Measurements from ENCODE around the gene SMG6.

Gene SMG6

DNA sequence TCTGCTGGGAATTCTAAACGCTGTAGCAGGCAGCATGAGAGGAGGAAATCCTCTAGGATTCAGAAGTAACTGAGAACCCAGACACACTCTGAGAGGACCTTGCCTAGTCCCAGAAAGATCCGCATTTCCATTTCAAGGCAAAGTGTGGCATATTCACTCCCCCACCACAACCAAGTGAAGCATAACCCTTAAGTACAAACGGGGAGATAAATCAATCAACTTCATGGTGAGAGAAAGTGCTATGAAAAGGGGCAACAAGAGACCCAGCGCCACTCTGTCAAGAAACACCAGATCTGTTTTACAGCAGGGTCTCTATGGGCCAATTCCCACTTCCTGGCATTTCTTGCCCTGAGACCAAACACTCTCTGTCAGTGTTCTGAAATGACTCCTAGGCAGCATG lies 68.3 kb downstream of the SMG6 start:
- no peak for DNase-seq (ENCODE audit: low read depth)

DNA sequence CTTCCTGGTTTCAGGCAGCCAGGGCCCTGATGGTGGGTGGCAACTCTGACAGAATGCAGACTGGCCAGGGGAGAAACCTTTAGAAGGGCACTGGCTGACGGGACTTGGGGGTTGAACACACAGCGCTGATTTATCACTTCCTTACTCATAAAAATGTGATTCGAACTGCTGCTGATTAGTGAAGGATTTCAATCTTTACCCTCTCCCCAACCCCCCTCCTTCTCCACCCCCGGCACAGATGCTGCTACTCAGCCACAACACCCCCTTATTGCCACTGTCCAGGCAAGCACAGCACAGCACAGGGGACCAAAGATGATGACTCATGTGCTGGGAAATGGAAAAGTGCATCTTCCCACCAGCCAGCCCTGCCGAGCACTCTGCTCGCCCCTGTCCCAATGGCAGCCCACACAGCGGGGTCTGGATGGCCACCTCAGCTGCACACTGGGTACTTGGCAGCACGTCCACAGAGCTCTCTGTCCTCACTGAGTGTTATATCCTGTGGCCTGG lies 70.1 kb downstream of the SMG6 start:
- DNase-seq (ENCODE audit: low read depth) = no peak

DNA sequence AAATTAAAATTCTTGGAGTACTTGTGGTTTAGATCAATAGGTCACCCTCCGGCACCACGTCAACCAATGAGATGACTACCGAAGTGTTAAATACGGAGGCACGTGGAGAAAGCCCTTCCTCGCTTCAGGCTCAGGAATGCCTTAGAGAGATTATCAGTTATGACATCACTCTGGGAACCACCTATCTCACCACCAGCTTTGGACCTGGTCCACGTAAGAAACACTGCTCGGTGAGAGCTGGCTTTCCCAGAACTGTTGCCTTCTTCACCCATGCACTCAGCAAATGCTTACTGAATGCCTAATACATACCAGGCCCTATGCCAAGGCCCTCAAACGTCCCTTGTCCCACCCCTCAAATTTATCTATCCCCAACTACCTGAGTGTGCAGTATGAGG lies 71.3 kb downstream of the SMG6 start:
- peak; percentile 94 for DNase-seq (ENCODE audit: low read depth)

DNA sequence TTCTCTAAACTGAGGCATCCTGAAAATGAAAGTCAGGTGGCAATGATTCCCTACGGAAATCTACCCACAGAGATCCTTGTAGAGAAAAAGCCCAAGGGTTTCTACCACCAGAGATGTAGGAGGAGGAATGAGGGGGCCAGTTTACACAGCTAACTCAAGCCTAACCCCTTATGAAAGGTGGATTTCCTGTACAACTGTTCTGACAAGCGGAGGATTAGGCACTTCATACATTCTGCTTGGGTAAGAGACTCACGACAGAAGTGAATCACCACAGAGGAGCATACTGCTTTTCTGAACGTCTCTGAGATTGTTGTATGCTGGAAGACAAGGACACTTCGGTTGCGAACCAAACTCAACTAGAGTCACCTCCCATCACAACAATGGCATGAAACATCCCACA lies 72.7 kb downstream of the SMG6 start:
- no peak for DNase-seq (ENCODE audit: low read depth)

DNA sequence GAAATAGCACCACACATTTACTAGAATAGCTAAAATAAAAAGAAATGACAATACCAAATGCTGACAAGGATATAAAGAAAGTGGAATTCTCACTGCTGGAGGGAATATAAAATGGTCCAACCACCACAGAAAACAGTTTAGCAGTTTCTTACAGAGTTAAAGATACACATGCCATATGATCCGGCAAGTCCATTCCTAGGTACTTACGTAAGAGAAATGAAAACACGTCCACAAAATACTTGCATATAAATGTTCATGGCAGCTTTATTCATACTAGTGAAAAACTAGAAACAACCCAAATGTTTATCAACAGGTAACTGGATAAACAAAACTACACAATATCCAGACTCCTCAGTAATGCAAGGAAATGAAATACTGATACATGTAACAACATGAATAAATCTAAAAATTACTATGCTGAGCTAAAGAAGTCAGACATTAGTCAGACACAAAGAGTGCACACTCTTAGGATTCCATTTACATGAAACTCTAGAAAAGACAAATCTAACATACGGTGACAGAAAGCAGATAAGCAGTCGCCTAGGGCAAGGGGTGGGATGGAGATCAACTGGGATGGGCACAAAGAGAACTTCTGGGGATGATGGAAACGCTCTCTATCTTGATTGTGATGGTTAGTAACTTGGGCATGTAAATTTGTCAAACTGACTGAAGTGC lies 76.4 kb downstream of the SMG6 start:
- no peak for DNase-seq (ENCODE audit: low read depth)

DNA sequence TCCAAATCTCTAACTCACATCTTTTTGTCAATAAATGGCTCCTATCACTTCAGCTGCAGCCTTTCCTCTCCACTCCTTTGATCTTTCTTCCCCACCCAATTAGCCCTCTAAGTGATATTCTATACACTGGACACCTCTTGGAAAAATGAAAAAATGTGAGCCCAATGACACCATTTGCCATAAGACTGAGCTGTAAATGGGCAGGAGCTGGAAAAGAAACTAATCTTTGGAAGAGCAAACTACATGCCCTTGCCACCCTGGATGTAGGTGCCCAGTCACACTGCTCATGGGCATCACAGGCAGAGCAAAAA lies 80.0 kb downstream of the SMG6 start:
- DNase-seq (ENCODE audit: low read depth) = no peak

GRCh38 chr17:2222901-2223616 lies 80.5 kb downstream of the SMG6 start:
- no peak for DNase-seq (ENCODE audit: low read depth)

GRCh38 chr17:2222301-2222700 lies 81.3 kb downstream of the SMG6 start:
- no peak for DNase-seq (ENCODE audit: low read depth)

GRCh38 chr17:2218426-2218825 lies 85.2 kb downstream of the SMG6 start:
- DNase-seq (ENCODE audit: low read depth) = no peak

DNA sequence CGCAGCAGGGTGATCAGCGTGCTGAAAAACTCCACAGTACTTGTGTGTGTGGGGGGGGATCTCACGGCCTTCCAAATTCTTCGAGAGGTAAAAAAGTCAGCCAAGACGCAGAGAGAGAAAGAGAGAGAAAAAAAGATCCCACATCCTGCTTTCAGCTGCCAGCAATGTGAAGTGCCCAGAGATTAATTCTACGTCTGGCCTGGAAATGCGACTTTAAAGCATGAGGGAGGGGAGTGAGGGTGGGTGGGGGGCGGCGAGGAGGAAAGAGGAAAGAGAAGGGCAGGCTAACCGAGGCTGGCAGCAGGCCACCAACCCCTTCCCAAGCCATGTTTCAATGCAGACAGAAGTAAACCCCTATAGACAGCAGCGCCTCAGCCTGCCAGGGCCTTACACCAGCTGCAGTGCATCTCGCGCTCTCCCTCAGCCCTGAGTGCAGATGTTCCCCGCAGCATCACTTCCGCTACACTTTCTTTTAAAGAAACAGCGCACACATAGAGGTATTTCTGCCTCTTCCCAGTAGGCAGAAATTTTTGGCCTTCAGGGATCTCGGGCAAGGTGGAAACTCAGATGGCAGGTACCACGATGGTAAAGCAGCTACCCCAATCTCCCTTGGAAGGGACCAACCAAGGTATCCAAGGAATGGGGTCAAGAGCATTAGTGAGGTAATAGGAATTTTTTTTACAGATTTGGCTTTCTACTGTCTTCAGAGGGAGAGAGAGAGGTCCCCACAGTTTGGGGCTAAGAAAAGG lies 87.8 kb downstream of the SMG6 start:
- peak; percentile 83 for DNase-seq (ENCODE audit: low read depth)

DNA sequence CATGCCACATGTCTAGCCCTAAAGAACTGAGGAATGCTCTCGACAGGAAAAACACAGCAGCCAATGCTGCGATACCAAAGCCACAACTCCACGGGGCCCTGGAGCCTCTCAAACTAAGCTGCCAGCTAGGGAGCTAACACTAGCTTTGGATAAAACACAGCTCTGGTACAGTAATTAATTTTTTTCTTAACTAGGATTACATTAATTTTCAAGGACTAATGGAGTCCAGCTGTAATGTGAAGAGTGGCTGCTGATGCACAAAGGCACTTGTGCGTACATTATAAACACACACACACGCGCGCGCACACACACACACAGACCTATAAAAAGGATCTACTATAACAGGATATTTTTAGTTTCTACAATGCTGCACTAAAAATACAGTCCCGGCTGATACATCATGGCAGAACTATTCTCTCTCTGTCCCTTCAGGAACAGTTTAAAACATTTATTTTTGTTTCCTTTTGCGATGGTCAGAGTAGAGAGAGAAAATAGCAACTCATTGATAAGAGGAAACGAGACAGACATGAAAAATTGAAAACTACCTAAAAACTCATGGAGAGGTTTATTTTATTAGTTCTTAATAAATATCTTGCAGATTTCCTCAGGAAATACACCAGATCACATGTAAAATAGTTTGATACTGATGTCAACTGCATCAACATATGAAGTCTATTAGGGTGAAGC lies 88.5 kb downstream of the SMG6 start:
- no peak for DNase-seq (ENCODE audit: low read depth)

GRCh38 chr17:2214047-2214928 lies 89.3 kb downstream of the SMG6 start:
- DNase-seq (ENCODE audit: low read depth) = peak; percentile 75

DNA sequence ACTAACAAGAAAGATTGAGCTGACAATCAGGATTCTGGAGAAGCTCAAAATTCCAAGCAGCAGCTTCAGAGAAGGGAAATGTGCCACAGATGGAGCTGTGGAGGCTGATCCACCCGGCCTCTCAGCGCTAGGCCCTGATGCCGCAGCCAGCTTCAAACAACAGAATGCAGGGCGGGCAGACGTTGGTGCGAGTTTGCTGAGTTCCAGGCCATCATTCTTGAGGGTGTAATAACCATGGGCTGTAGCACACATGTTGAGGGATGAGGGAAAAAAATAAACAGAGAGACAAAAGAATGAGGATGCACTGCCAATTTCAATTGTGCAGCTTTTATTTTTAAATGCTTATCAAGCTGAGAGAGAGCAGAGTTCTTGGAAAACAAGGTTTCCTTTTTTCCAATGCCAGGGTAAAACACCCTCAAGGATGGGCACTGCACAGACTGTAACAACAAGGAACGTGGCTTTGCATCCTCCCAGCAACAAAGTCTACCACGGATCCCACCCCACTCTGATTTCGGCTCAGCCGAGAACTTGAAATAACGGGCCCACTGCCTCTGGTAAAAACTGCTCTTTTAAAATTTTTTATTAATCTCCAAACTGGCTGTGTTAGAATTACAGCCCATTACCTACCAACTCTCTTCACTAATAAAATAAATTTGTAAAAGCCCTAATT lies 90.2 kb downstream of the SMG6 start:
- DNase-seq (ENCODE audit: low read depth) = no peak

DNA sequence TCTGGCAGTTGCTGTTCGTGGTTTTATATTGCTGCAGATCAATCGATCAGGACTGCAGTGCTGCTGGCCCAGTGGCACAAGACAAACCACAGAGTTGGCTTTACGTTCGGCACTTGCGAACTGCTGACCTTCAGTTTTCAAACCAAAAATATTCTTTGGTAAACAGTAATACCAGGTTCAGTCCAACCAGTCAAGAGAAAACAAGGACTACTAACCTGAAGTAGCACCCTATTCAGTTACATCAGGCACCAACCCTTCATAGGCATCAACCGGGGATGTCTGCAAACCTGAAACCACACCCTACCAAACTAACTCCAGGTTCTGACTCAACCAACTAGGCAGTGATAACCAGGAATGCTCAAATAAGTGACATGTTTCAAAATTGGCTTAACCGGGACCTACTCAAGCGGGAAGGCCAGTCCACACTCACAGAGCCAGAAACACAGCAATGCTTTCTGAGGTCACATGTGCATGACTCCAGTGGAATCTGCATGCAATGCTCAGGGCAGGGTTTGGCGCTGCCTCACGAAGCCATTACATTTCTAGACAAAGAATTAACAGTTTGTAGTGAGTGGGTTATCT lies 91.1 kb downstream of the SMG6 start:
- DNase-seq (ENCODE audit: low read depth) = peak; percentile 87

DNA sequence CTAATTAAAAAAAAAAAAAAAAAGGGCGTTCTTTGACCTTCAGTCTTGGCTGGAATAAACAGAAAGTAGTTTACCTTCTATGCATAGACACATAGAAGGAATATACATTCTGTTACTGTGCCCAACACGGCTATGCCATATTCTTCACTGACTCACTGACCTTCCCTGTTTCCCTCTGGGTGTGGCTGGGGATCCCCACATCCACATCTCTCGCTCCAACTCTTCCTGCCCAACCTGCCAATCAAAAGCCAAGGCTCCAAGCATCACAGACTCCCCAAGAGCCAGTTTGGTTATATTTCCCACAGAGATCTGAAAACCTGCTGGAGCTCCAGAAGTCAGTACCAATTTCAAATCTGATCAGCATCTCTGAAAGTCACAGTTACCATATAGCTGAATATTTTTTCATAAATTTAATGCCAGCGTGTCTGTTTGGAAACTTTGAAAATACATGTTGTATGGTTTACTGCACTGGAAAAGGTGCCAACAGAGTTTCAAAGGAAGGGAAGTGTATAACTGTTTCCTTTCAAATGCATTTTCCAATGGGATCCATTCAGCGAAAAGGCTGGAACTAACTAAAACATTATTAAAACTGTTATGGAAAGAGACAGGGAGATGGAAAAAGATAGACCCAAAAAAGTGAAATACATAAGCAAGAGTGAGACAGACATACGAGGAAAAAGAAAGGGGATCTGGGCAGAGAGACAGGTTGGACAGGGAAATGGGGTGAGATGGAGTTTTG lies 91.8 kb downstream of the SMG6 start:
- no peak for DNase-seq (ENCODE audit: low read depth)

- DNase-seq (ENCODE audit: low read depth) = no peak
These were observed 92.9 kb downstream of the SMG6 start for GRCh38 chr17:2210726-2211125.

- no peak for DNase-seq (ENCODE audit: low read depth)
These were observed 95.6 kb downstream of the SMG6 start for GRCh38 chr17:2207815-2208515.

DNA sequence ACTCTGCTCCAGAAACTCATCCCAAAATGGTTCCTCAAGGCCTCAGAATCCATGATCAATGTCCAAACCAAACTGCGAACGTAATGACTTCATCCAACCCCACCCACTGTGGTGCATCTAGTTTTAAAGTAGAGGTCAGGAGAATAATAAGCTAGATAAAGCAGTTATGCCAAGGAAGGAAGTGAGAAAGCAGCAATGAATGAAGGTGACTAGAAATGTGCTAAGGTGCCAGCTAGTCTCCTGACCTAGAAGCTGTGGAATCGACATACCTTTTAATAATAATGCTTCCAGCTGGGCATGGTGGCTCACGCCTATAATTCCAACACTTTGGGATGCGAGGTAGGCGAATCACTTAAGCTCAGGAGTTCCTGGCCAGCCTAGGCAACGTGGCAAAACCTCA lies 99.2 kb downstream of the SMG6 start:
- DNase-seq (ENCODE audit: low read depth) = no peak

DNA sequence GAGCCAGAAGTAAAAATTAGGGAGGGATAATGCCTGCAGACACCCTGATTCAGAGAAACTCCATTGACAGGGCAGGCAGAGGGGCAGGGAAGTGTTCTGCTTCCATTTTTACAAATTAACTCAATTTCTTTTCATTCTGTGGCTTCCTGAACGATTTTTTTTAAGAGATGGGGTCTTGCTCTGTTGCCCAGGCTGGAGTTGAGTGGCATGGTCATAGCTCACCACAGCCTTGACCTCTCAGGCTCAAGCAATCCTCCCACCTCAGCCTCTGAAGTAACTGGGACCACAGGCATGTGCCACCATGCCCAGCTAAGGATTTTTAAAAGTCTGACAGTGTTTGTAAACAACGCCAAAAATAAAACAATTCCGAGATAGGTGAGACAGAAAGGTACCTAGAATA lies 99.8 kb downstream of the SMG6 start:
- no peak for DNase-seq (ENCODE audit: low read depth)
